Keratinocyte (primary cell): ENCODE data around the gene BAHCC1. TPM values are rescaled to one million over a fixed set of nuclear protein-coding genes. Genes with fewer than 3 reads are reported as not detected.
A peak's percentile ranks its signal among the peaks of the same experiment; 100 is the strongest.

Experiments
- DNase-seq: peaks from one replicate; pipeline ENCODE4 v3.0.0-alpha.2; 2011; ENCODE audit warnings: low read depth, missing footprints, low spot score
- FAIRE-seq: peaks from 2 replicates; lab custom pipeline; 2011; peaks lifted over from hg19 to GRCh38; lab: Jason Lieb, UNC
- H2AFZ ChIP-seq: 2 replicates; pipeline ENCODE4 v1.6.0; 2012; ENCODE audit warnings: low read length, control low read depth, inconsistent platforms; ENCODE audit not compliant: control insufficient read depth
- H3K27ac ChIP-seq: 2 replicates; pipeline ENCODE4 v1.5.1; 2011; ENCODE audit warnings: low read length; ENCODE audit not compliant: control insufficient read depth, insufficient read depth
- H3K27me3 ChIP-seq: 3 replicates; pipeline ENCODE4 v1.6.0; 2011; ENCODE audit warnings: low read length; ENCODE audit not compliant: control insufficient read depth, insufficient read depth; ENCODE audit errors: extremely low read depth
- H3K36me3 ChIP-seq, 2 experiments: 2 replicates in 1 of 2; 3 replicates in 1 of 2; pipeline ENCODE4 v1.5.1; 2011; ENCODE audit warnings: low read length in 2 of 2, mild to moderate bottlenecking in 1 of 2; ENCODE audit not compliant: control insufficient read depth in 2 of 2, insufficient read depth in 2 of 2; ENCODE audit errors: extremely low read depth in 1 of 2
- H3K4me1 ChIP-seq: 3 replicates; pipeline ENCODE4 v1.5.1; 2011; ENCODE audit warnings: low read length; ENCODE audit not compliant: control insufficient read depth, insufficient read depth; ENCODE audit errors: extremely low read depth
- H3K4me2 ChIP-seq: 3 replicates; pipeline ENCODE4 v1.6.0; 2011; ENCODE audit warnings: low read depth, low read length; ENCODE audit not compliant: control insufficient read depth, insufficient read depth; ENCODE audit errors: extremely low read depth
- H3K4me3 ChIP-seq, 3 experiments: fragments of 200-600 bp in 1 of 3; sonication (generic) in 1 of 3; 2 replicates in 2 of 3; 3 replicates in 1 of 3; pipeline ENCODE4 v1.5.1; 2011 to 2016; ENCODE audit warnings: low read length in 3 of 3, mild to moderate bottlenecking in 3 of 3, control low read depth in 2 of 3, inconsistent platforms in 1 of 3, low read depth in 1 of 3, mixed read lengths in 1 of 3, mixed run types in 1 of 3, moderate library complexity in 1 of 3; ENCODE audit not compliant: control insufficient read depth in 2 of 3, insufficient read depth in 2 of 3; ENCODE audit errors: extremely low read depth in 1 of 3
- H3K79me2 ChIP-seq: 2 replicates; pipeline ENCODE4 v1.6.0; 2012; ENCODE audit warnings: low read length; ENCODE audit not compliant: control insufficient read depth, insufficient read depth
- H3K9ac ChIP-seq: 3 replicates; pipeline ENCODE4 v1.6.0; 2011; ENCODE audit warnings: low read length; ENCODE audit not compliant: control insufficient read depth, insufficient read depth; ENCODE audit errors: extremely low read depth
- H3K9me1 ChIP-seq: 3 replicates; pipeline ENCODE4 v1.6.0; 2011; ENCODE audit warnings: low read length; ENCODE audit not compliant: control insufficient read depth, insufficient read depth; ENCODE audit errors: extremely low read depth
- H3K9me3 ChIP-seq: 2 replicates; pipeline ENCODE4 v1.5.1; 2012; ENCODE audit warnings: low read depth, low read length; ENCODE audit not compliant: control insufficient read depth
- H4K20me1 ChIP-seq: 3 replicates; pipeline ENCODE4 v1.6.0; 2011; ENCODE audit warnings: low read length; ENCODE audit not compliant: control insufficient read depth, insufficient read depth; ENCODE audit errors: extremely low read depth
- CTCF ChIP-seq, 3 experiments: IDR thresholded peaks in 1 of 3; conservative IDR thresholded peaks in 1 of 3; optimal IDR thresholded peaks in 1 of 3; 2 replicates in 2 of 3; 3 replicates in 1 of 3; pipeline versions ENCODE3 to v1.5.1; 2011; ENCODE audit warnings: low read length in 3 of 3, mild to moderate bottlenecking in 3 of 3, moderate library complexity in 2 of 3, control low read depth in 1 of 3, inconsistent platforms in 1 of 3; ENCODE audit not compliant: insufficient read depth in 2 of 3; ENCODE audit errors: extremely low read depth in 1 of 3
- EZH2 ChIP-seq: IDR thresholded peaks from one replicate; pipeline ENCODE4 v1.6.1; 2012; ENCODE audit warnings: inconsistent platforms, mild to moderate bottlenecking, low read length, moderate library complexity
- dilution Hi-C: fragments of 300-500 bp; cut with MboI; formaldehyde crosslinking; loops from one replicate; pipeline ENCODE4 v1.7.0; 2020; ENCODE audit warnings: low sequenced_read_pairs; ENCODE audit not compliant: extremely low pct_ligation_motif_present
- polyA plus RNA-seq, 5 experiments: library from polyadenylated mRNA; depleted of rRNA in 3 of 5; stranded (reverse) in 3 of 5; stranded (forward) in 1 of 5; unstranded in 1 of 5; fragments of >200 nt; gene quantifications; 1 replicate in 1 of 5; 2 replicates in 3 of 5; 3 replicates in 1 of 5; pipeline versions ENCODE4 v1.2.1 to v1.2.3, GENCODE V29; 2011 to 2012; ENCODE audit warnings: missing spikeins in 2 of 5, low read depth in 1 of 5, low replicate concordance in 1 of 5

BAHCC1 gene
- polyA plus RNA-seq, 1 donor (not counting 4 experiments of a cell fraction or from before 2014, with no cell fraction given) = 0.52 TPM

DNA sequence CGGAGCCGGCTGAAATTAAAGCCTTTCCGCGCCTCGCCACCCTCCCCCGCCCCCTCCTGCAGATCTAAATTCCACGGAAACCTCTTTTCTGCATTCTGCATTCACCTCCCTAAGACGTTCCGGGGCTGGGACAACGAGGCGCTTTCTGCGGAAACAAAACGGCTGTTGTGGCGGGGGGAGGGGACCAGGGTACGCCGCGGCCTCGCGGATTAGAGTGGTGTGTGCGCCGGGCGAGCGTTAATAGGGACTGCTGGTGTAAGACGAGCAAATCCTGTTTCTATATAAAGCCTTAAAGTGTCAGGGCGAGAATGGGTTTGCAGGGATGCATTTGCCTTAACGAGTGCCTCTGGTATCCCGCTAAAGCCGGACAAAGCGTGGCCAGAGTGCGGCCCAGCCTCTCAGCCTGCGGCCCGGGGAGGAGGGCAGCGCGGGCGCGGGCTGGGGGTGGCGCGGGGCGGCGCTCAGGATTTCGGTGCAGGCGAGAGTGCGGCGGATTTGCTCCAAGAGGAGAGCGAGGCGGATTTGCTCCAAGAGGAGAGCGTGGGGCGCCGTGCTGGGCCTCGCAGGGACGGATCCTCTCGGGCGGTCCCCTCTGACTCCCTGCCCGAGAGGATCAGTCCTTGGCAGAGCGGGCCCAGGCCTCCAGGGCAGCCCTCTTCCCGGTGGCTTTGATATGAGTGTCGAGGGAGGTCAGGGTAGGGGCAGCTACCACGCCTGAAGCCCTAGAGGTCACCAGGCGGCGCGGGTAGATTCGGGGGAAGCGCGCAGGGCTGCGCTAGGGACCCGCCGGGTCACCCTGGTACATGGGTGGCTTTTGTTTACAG lies 5.1 kb downstream of the BAHCC1 start:
- Histone ChIP-seq H3K27ac (peak overlapping the region; percentile 63), H3K27me3 (no peaks in the 10 kb centered on the region), H3K79me2 (peaks cover 43% of the 10 kb centered on the region), H3K9ac (peak overlapping the region; percentile 89), H4K20me1 (no peaks in the 10 kb centered on the region), H3K4me2 (peak overlapping the region; percentile 90), H3K36me3 (no peaks in the 10 kb centered on the region), H3K9me1 (no peaks in the 10 kb centered on the region), H3K4me1 (peaks cover 39% of the 10 kb centered on the region), H3K9me3 (no peaks in the 10 kb centered on the region), H2AFZ (peak overlapping the region; percentile 81), H3K4me3 (peak overlapping the region; percentile 49 to 81 (median 71))
- no peak for FAIRE-seq
- DNase-seq = no peak
- no peak for TF ChIP-seq CTCF (optimal IDR thresholded peaks at IDR 0.05 in 1 of 3, IDR thresholded peaks at IDR 0.05 in 1 of 3, conservative IDR thresholded peaks at IDR 0.05 in 1 of 3; ENCODE audit: extremely low read depth in 1 of 3, insufficient read depth in 2 of 3, low read length in 3 of 3)
- TF ChIP-seq EZH2 = no peak
- dilution Hi-C loops = no loop called here

DNA sequence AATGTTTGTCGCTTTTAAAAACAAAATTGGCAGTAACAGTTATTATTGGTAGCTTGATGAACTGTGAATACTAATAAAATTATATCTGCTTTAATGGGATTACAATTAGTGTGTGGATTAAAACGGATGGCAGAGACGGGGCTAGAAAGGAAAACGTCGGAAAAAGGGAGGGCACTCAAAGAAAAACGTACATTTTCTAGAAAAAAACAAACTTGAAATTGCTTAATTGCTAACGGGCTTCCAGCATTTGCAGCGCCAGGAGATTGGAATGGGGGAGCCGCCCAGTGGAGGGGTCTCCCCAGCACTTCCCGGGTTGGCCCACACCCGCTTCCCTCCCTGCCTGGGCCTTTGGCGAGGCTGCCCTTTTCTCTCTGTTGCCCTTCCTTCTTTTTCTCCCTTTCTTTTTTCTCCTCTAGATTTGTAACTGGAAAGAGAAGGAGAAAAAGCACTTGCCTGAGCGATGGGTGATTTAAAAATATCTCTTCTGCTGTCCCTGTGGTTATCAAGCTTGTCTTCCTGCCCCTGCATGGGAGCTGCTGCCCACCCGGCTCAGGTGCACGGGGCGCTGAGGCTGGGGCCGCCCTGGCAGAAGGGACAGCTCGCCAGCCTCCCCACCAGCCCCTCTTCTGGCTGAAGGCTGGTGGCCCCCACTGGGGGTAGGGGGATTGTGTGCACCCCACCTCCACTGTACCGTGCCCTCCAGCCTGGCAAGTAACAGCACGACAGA lies 5.9 kb downstream of the BAHCC1 start:
- Histone ChIP-seq H3K79me2 (peaks cover 38% of the 10 kb centered on the region), H3K36me3 (no peaks in the 10 kb centered on the region), H3K9ac (peak overlapping the region; percentile 89), H2AFZ (no peak overlapping the region), H3K4me3 (peak overlapping the region in 2 of 3 experiments; percentile 71 to 81), H3K9me1 (no peaks in the 10 kb centered on the region), H4K20me1 (no peaks in the 10 kb centered on the region), H3K9me3 (no peaks in the 10 kb centered on the region), H3K4me2 (peak overlapping the region; percentile 90), H3K27ac (no peak overlapping the region), H3K27me3 (no peaks in the 10 kb centered on the region), H3K4me1 (peaks cover 39% of the 10 kb centered on the region)
- FAIRE-seq = no peak
- TF ChIP-seq EZH2 (no peak), CTCF (optimal IDR thresholded peaks at IDR 0.05 in 1 of 3, IDR thresholded peaks at IDR 0.05 in 1 of 3, conservative IDR thresholded peaks at IDR 0.05 in 1 of 3; ENCODE audit: extremely low read depth in 1 of 3, insufficient read depth in 2 of 3, low read length in 3 of 3) (no peak)
- no peak for DNase-seq
- dilution Hi-C loops = no loop called here
